ENCODE results near the gene ACSS2.

- no peak for TF ChIP-seq CTCF (IDR thresholded peaks at IDR 0.05; ENCODE audit: insufficient read depth, low read depth, low read length)
- TF ChIP-seq EZH2 (IDR thresholded peaks at IDR 0.05; ENCODE audit: insufficient read depth, low read length), result no peak
Measured at GRCh38 chr20:34951652-34952051, 75.2 kb downstream of the ACSS2 start.
